ENCODE results near the gene TUBGCP3. TPM values are rescaled to one million over a fixed set of nuclear protein-coding genes. Genes with fewer than 3 reads are reported as not detected.

TUBGCP3 gene
- total RNA-seq, 1 donor from 2014 or later, result 31.8 TPM

DNA sequence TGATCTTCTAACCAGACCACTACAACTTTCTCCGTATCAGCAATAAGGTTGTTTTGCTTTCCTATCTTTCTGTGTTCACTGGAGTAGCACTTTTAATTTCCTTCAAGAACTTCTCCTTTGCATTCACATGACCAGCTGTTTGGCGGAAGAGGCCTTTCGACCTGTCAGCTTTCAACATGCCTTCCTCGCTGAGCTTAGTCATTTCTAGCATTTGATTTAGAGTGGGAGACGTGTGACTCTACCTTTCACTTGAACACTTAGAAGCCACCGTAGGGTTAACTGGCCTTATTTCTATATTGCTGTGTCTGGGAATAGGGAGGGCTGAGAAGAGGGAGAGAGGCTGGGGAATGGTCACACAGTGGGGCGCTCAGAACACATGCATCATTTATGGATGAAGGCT lies 104.7 kb downstream of the TUBGCP3 start:
- Mint-ChIP-seq H3K4me3 (ENCODE audit: low read depth) (no peak overlapping the region), H3K4me1 (ENCODE audit: low read depth) (no peaks in the 10 kb centered on the region), H3K27me3 (no peaks in the 10 kb centered on the region), H3K36me3 (ENCODE audit: insufficient read depth) (peaks cover 22% of the 10 kb centered on the region), H3K9me3 (ENCODE audit: low read depth) (peaks cover 3% of the 10 kb centered on the region), H3K27ac (no peak overlapping the region)
- TF ChIP-seq, protein P1, sequence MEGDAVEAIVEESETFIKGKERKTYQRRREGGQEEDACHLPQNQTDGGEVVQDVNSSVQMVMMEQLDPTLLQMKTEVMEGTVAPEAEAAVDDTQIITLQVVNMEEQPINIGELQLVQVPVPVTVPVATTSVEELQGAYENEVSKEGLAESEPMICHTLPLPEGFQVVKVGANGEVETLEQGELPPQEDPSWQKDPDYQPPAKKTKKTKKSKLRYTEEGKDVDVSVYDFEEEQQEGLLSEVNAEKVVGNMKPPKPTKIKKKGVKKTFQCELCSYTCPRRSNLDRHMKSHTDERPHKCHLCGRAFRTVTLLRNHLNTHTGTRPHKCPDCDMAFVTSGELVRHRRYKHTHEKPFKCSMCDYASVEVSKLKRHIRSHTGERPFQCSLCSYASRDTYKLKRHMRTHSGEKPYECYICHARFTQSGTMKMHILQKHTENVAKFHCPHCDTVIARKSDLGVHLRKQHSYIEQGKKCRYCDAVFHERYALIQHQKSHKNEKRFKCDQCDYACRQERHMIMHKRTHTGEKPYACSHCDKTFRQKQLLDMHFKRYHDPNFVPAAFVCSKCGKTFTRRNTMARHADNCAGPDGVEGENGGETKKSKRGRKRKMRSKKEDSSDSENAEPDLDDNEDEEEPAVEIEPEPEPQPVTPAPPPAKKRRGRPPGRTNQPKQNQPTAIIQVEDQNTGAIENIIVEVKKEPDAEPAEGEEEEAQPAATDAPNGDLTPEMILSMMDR (IDR thresholded peaks at IDR 0.05; ENCODE audit: unreplicated experiment), result no peak
- DNase-seq (ENCODE audit: low spot score, unreplicated experiment), result no peak

DNA sequence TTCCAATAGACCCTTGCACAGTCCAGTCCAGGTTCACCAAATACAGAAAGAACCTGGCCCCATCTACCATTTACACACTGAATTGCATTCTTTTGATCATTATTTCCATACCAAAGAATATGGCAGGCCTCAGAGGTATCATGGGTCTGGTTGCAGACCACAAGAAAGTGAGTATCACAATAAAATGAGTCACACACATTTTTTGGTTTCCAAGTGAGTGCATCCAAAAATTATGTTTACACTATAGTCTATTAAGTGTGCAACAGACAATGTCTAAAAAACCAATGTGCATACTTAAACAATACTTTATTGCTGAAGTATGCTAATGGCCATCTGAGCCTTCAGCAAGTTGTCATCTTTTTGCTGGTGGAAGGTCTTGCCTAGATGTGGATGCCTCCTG lies 106.5 kb downstream of the TUBGCP3 start:
- H3K36me3 Mint-ChIP-seq (ENCODE audit: insufficient read depth), result peaks cover 19% of the 10 kb centered on the region
- H3K27ac Mint-ChIP-seq, result no peak overlapping the region

DNA sequence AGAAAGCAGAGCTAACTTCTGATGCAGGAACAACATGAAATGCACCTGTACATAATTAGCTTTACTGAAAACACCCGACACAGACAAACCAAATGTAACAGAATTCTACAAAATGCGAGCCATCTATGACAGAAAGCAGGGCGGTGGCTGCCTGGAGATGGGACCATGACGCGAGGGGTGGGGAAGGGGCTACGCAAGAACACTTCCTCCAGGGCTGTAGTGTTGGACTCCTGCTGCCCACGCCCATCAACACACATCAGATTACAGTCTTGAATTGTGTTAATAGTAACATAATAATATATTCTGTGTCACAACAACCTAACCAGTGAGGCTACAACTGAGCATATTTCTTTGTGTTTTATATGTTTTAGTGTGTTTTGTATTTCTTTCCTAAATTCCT lies 108.6 kb downstream of the TUBGCP3 start:
- Mint-ChIP-seq H3K27ac (no peak overlapping the region), H3K9me3 (ENCODE audit: low read depth) (peaks cover 3% of the 10 kb centered on the region), H3K36me3 (ENCODE audit: insufficient read depth) (peaks cover 12% of the 10 kb centered on the region), H3K4me1 (ENCODE audit: low read depth) (no peaks in the 10 kb centered on the region), H3K4me3 (ENCODE audit: low read depth) (no peak overlapping the region), H3K27me3 (no peaks in the 10 kb centered on the region)
- TF ChIP-seq, protein P1 (IDR thresholded peaks at IDR 0.05; ENCODE audit: unreplicated experiment), result no peak
- DNase-seq (ENCODE audit: low spot score, unreplicated experiment), result no peak

More for the DNA sequence above, 106.5 kb downstream of the TUBGCP3 start:
- no peaks in the 10 kb centered on the region for H3K27me3 Mint-ChIP-seq
- H3K4me3 Mint-ChIP-seq (ENCODE audit: low read depth), result no peak overlapping the region
- TF ChIP-seq, protein P1 (IDR thresholded peaks at IDR 0.05; ENCODE audit: unreplicated experiment), result no peak
- no peaks in the 10 kb centered on the region for H3K4me1 Mint-ChIP-seq (ENCODE audit: low read depth)
- DNase-seq (ENCODE audit: low spot score, unreplicated experiment), result no peak
- H3K9me3 Mint-ChIP-seq (ENCODE audit: low read depth), result peaks cover 3% of the 10 kb centered on the region

DNA sequence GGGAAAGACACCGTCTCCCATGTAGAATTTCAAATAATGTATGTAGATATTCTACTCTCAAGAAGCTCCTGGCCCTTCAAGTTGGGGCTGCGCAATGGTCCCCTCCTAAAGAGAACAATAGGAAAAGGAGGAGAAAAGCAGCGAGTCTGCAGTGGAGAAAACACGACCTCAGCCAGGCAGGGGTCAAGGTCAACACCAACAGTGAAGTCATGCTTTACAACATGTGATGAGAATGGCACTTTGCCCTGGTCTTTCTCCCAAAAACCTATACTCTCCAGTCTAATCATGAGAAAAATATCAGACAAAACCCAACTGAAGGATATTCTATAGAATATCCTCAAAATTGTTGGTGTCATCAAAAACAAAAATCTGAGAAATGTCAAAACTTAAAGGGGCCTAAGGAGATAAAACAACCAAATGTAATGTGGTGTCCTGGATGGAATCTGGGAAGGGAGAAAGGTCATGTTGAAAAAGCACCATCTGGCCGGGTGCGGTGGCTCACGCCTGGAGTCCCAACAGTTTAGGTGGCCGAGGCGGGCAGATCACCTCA lies 110.8 kb downstream of the TUBGCP3 start:
- TF ChIP-seq, protein P1 (IDR thresholded peaks at IDR 0.05; ENCODE audit: unreplicated experiment), result no peak
- peaks cover 10% of the 10 kb centered on the region for H3K9me3 Mint-ChIP-seq (ENCODE audit: low read depth)
- H3K4me3 Mint-ChIP-seq (ENCODE audit: low read depth), result no peak overlapping the region
- peaks cover 3% of the 10 kb centered on the region for H3K36me3 Mint-ChIP-seq (ENCODE audit: insufficient read depth)
- H3K27ac Mint-ChIP-seq, result no peak overlapping the region
- no peak for DNase-seq (ENCODE audit: low spot score, unreplicated experiment)
- no peaks in the 10 kb centered on the region for H3K27me3 Mint-ChIP-seq
- no peaks in the 10 kb centered on the region for H3K4me1 Mint-ChIP-seq (ENCODE audit: low read depth)

DNA sequence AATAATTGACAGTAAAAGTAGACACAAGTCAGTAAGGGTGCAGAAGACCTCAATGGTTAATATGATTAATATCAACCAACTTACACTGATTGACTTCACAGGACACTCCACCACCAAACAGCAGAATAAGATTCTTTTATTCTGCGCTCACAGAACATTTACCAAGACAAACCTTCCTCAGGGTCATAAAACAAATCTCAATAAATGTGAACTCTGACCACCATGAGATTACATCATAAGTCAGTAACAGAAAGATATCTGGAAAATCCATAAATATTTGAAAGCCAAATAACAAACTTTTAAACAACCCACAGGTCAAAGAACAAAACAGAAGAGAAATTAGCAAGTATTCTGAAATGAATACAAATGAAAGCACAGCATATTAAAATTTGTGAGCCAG lies 112.1 kb downstream of the TUBGCP3 start:
- Mint-ChIP-seq H3K4me3 (ENCODE audit: low read depth) (no peak overlapping the region), H3K27me3 (no peaks in the 10 kb centered on the region), H3K36me3 (ENCODE audit: insufficient read depth) (peaks cover 1% of the 10 kb centered on the region), H3K4me1 (ENCODE audit: low read depth) (no peaks in the 10 kb centered on the region), H3K9me3 (ENCODE audit: low read depth) (peaks cover 10% of the 10 kb centered on the region), H3K27ac (no peak overlapping the region)
- TF ChIP-seq, protein P1 (IDR thresholded peaks at IDR 0.05; ENCODE audit: unreplicated experiment), result no peak
- no peak for DNase-seq (ENCODE audit: low spot score, unreplicated experiment)

All from progenitor cell of endocrine pancreas (in vitro differentiated cells).